ENCODE results near the gene ZNF423.
A peak's percentile ranks its signal among the peaks of the same experiment; 100 is the strongest.

Gene ZNF423

DNA sequence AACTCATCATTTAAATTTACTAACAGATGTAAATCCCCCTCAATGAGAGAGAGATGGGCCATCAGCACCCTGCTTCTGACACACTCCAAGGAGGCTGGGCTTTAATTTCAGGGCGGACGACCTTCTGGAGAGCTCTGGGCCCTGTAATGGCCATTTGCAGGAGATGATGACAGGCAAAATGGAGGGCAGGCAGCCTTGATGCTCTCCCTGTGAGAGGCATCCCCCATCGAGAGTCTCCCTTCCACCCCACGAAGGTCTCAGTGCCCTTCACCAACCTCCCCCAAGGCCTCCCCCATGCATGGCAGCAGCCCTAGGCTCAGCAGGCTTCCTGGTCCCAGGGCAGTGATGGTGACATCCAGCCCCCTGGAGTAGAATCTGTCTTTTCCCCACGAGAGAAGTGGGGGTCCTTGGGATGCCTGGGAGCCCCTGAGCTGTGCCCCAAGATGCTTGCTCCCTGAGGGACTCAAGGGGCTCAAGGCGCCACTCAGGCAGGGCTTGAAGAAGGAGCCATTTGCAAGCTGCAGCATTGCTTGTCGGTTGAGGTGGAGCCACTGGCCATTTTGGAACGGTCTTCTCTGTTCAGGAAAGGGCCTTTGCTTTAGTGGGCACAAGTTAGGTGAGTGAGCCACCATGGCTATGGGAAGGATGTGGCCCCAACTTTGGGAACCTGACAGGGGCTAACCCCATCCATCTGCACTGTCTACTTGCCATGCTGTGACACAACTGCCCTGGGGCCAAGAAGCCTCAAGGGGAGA, 399.7 kb downstream of the ZNF423 start:
- no peak for DNase-seq (ENCODE audit: low read depth)

DNA sequence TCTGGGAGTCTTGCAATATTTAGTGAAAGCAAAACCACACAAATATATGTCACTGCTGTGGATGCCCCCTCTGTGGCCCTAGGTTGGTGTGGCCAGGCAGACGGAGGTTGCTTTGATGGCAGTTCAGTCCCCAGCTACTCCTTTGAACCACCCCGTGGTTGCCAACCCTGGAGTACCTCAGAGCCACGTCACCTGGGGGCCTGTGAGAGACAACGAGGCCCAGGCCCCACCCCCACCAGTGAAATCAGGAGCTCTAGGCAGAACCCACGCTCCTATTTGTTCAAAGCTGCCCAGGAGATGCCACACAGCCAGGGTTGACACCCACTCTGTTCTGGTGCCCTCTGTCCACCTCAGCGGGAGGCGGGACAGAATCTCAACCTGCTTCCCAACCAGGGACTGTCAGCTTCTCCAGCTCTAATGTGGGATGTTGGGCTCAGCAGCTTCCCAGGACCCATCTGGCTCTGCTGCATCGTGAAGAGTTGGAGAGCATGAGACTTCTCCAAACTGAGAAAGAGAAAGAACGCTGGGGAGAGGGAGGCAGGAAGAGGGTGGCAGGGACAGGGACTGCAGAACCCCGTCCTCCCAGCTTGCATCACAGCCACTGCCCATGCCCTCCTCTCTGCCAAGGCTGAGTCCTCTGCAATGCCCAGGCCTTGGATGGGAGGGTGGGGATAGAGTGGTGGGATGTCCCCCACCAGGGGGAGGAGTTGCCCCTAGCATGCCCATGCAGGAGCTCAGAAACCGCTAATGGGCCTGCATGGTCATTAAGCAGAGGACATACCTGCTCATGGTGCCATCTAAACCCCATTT, 400.5 kb downstream of the ZNF423 start:
- DNase-seq (ENCODE audit: low read depth) = no peak

DNA sequence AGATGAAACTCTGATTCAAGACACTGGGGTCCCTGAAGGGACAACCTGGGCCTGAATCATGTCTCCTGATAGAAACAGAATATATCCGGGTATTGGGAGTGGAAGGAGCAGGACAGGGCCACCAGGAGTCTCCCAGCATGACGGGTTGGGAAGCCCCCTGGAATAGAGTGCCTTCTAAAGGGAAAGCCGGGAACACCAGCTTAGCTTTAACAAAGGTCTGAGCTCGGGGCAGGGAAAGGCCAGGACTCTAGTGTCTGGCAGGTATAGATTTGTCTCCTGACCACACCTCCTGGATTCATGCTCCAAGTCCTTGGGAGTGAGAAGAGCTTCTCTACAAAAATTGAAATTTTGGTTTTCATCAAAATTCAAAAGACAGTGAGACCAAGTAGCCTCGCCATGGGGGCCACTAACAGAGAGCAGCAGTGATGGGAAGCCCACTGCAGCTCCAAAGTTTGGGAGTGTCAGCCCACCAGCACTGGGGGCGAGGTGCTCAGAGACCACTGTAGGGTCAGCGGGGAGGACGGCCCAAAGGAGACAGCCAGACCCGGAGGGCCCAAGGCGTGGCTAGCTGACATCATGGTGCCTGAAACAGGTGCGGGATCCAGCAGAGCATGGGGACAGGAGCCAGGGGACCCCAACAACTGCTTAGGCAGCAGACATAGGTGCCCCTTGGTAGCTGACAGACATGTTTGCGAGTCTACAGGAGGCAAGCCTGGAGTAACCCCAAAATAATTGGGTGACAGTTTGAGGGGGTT, 401.3 kb downstream of the ZNF423 start:
- no peak for DNase-seq (ENCODE audit: low read depth)

DNA sequence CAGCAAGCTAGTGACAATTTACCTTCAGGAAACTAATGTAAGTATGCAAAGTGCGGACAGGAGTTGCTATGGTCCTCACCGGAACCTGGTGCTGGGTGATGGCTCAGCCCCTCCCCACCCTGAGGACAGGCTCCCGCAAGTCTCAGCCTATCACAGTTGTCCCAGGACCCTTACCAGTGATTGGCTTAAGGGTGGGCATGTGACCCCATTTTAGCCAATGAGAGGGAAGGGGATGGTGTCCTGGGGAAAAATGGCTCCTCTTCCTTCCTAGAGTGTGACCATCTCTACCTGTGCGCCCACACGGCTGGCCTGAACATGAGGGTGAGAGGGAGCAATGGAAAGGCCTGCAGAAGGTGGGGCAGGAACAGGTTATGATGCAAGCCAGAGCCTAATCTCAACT, 401.9 kb downstream of the ZNF423 start:
- DNase-seq (ENCODE audit: low read depth) = no peak

DNA sequence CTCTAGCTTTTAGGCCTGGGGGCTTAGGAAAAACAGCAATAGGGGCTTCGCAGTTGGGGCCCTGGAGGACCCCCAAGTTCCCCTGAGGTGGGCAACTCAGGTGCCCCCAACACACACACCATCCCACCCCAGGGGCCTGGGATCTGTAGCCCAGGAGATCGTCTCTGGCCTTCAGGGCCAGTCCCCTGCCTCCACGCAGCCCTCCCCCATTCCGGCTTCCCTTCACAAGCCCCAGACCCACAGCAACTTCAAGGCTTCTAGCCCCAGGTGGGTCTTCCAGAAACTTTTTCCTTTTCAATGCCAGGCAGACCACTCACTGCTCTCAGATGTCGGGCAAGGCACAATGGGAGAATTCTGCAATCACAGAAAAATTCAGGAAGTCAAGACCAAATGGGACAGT, 402.9 kb downstream of the ZNF423 start:
- DNase-seq (ENCODE audit: low read depth) = no peak

DNA sequence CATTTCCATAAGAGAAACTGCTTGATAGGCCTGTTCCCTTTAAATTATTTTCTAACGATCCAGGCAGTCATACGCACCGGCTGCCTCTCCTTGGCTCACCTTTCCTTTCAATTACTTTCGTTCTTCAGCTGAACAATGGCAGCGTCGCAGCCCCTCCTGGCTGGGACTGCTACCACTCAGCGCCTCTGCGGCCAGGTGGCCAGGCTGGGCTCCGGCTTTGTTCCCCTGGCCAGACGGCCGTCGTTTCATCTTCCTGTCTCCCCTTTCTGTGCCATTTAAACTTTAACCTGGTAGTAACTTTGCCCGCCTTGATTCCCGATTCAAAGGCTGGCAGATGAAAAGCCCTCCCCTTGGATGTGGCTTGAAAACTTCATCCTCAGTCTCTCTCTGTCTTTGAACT, 403.3 kb downstream of the ZNF423 start:
- DNase-seq (ENCODE audit: low read depth) = no peak

DNA sequence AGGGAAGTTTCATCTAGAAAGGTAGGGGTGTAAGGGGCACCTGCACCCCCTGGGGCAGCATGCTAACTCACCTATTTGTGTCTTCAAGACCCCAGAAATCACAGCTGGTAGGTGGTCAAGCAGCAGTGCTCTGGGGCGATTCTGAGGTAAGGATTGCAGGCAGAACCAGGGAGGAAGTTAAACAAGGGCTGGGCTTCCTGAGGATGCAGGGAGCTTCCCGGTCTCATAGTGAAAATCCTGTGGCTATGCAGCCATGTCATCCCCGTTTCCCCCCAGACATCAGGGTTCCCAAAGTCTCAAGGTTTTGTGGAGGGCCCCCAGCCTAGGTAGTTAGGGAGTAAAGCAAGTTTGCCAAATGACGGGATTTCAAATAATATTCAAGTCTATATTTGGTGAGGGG, 403.8 kb downstream of the ZNF423 start:
- DNase-seq (ENCODE audit: low read depth) = no peak

DNA sequence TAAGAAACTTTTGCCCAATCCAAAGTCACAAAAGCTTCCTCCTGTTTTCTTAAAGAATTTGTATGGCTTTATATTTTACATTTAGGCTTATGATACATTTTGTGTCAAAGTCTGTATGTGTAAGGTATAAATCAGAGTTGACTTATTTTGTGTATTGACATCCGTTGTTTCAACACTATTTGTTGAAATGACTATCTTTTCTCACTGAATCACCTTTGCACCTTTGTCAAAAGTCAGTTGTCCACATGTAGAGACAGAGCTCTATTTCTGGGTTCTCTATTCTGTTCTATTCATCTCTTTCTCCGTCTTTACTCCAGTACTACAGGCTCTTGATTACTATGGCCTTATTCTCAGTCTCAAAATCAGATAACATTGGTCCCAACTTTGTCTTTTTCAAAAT, 409.1 kb downstream of the ZNF423 start:
- DNase-seq (ENCODE audit: low read depth) = no peak

DNA sequence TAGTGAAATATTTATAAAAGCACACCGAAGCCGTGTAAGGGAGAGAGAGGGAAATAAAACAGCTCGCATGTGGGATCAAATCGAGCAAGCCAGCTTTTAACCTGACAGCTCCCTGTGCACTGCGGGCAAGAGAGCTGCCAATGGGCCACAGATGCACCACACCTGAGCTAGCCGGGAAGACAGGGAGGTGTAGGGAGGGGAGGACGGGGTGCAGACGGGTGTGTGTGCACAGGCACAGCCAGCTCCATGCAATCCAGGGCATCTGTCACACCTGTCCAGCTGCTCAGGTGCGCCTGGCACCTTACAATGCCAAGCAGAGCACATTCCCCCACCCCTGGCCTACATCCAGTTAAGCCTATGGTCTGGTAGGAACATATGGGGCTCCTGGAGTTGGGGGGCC, 412.3 kb downstream of the ZNF423 start:
- no peak for DNase-seq (ENCODE audit: low read depth)

DNA sequence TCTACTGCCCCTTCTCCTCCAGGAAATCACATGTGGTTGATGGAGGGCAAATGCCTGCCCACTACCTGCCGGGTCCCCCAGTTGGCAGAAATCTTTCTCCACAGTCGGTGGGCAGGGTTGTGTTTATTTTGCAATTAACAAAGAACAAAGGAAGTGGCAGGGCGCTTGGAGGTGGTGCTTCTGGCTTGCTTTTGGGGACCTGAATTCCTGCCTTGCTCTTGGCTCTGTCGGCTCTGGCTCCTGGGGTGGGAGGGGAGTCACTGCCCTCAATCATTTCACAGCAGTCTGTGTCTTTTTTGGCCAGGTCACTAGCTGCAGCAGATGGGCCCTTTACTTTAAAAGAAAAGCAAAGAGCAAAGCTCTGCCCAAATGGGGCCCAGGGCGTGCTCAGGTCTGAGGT, 413.1 kb downstream of the ZNF423 start:
- DNase-seq (ENCODE audit: low read depth) = no peak

DNA sequence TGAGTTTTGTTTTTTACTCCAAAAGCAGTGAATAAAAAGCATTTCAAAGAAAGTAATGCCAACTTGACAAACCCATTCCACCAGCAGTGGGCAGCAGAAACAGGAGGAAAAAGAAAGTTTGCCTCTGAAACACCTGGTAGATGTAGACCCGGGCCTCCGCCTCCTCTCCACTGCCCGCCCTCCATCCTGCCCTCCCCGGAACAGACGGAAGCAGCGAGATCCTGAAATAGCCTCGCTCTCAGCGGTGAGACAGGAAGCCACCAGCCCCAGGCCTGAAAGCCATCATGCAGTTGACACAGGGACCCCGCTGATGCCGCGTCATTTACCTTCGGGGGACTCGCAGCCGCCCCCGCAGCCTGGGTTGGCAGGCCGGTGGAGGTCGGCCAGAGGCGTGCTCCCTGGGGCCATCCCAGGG, 414.5 kb downstream of the ZNF423 start:
- DNase-seq (ENCODE audit: low read depth) = peak; percentile 33

DNA sequence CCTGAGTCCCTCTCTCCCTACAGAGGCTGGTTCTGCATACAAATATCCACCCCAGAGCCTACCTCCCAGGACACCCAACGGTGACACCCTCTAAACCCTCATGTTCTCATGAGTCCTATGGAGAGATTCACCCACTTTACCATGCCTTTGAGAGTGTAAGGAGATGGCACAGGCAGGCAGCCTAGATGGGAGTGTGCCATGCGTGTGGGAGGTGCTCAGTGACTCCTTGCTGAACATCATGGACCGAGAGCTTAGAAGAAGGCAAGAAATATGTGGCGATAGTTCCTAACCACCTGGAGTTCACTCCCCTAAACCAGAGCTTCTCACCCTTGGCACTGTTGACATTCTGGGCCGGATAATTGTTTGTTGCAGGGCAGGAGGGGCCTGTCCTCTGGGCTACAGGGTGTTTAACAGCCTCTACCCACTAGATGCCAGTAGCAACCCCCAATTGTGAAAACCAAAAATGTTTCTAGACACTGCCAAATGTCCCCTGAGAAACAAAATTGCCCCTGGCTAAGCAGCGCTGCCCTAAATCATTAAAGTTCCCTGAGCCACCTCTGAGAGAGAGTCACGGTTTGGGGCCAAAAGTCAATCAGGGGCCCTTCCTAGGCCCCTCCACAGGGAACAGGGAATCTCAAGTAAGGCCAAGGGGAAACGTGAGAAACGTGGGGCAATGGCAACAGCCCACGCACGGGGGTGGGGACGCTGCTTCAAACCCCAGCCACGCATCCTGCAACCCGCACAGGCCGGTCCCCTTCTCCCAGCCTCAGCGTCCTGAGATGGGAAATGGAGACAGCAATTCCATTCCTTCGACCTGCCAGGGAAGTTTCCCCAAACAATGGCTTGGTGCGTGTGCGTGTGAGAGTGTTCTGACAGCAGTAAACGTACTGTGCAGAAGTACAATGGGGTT, 415.5 kb downstream of the ZNF423 start:
- DNase-seq (ENCODE audit: low read depth) = no peak

DNA sequence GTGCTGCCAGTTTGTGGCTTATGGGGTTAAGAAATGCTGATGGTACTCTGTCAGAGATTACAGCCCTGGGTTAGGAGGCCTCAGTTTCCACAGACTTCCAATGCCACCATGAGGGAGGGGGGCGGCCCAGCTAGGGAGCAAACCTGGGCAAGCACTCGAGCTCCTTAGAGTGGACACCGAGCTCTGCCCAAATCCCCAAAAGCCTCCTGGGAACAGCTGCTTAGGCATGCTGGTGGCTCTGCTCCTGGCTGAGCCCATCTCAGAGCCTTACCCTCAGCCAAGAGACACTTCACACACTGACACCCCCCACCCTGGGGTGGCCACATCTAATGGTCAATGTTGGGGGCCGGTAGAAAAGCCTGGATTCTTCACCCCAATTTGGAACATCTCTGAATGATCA, 416.2 kb downstream of the ZNF423 start:
- no peak for DNase-seq (ENCODE audit: low read depth)

DNA sequence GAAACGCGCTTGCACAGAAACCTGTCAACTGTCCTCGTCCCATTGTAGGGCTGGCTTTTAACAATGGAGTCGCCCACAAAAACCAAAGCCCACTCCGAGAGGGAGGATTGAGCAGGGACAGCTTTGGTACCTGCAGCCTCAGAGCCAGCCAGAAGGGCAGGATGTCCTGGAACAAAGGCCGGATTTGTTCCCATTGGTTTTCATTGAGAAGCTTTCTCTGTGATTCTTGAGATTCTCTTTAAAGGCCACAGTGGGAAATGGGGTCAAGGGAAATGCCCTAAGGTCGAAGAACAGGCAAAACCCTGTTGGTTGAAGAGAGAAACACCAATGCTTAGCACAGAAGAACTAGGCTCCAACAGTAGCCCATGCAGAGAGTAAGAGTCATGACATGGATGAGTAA, 416.9 kb downstream of the ZNF423 start:
- DNase-seq (ENCODE audit: low read depth) = no peak

Measured in stimulated activated CD8-positive, alpha-beta memory T cell treated with anti-CD3 and anti-CD28 coated beads, Interleukin-12 subunit alpha, Interleukin-12 subunit beta, amount 100 ng/mL, for 1 hour (primary cell).